GM19468 (cell line): ENCODE measurements around the gene LRRC74B.

Experiments used
- ATAC-seq: cut with Tn5 transposase; IDR thresholded peaks from one replicate; pipeline ENCODE4 v1.9.1; 2021; ENCODE audit warnings: mild to moderate bottlenecking, moderate library complexity, moderate number of reproducible peaks; ENCODE audit not compliant: unreplicated experiment; ENCODE audit errors: extremely low read depth

LRRC74B gene

DNA sequence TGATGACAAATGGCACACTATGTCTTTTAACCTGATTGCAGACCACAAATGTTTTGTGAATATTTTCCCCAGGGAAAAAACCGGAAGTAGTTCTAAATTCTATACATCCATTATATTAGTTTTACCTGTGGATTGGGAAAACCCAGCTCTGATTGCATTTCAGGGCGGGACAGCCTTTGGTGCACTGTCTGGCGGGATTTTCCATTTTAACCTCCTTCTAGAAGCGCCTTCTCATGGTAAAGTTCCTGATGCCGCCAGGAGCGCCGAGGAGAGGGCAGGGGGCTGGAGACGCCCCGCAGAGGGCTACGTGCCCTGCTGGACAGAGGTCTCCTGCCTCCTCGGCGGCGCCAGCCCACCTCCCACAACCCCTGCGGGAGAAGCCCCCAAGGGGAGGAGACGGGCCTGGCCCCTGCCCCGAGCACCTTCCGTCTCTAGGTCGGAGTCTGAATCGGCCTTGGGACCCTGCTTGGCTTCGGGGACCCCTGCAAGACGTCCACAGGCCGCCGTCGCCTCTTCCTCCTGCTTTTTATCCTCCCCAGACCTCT, 32.0 kb upstream of the LRRC74B start:
- no peak for ATAC-seq

DNA sequence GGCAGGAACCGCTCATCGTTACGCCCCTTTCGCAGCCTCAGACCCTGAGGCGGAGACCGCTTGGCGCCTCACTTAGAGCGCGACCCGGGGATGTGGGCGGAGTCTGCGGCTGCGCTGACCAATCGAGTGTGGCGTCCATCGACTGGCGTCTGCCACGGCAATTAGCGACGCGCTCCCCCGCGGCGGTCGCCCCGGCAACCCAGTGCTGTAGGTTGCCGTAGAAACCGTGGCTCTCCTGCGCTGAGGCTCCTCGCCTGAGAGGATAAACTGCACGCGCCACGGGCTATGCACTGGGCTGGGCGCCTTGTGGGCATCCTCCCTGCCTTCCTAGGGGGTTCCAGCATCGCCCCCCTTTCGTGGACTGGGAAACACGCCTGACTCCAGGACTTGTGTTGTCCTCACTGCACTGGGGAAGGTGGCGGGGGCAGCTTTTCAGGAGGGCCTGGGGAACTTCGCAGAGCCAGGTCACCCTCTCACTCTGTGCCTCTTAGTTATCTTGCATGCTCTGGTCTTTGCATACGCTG, 31.5 kb upstream of the LRRC74B start:
- ATAC-seq = peak; percentile 64

DNA sequence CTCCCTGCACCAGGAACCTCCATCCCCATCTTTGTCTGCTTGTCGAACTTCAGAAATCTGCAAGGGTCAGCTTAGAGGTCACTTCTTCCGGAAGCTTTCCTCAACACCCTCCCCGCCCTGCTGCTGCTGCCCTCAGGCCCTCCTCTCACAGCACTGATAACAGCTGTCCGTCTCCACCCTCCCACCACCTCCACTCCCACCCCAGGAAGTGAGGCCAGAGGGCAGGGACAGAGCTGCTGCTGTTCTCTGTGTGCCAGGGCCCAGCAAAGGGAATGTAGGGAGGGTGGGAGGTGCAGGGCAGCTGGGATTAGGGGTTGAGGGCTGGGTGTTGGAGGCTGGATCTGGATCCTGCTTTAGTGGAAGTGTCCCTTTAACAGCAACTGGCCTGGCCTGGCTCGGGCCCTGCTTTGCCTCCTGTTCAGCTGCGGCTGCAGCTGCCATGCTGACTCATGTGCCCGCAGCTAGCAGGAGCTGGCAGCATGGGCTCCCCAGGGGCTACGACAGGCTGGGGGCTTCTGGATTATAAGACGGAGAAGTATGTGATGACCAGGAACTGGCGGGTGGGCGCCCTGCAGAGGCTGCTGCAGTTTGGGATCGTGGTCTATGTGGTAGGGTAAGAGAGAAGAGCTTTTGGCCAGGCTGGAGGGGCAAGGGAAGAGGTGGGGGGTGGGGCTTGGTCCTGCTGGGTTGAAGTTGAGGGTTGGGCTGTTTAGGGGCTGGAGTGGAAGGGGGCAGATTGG, 30.9 kb upstream of the LRRC74B start, which contains the start of gene P2RX6:
Gene P2RX6 (plus strand): TSS at position 440 of the 740 bp plus-strand sequence. CDS start 10 bp downstream, at position 450.
- no peak for ATAC-seq

DNA sequence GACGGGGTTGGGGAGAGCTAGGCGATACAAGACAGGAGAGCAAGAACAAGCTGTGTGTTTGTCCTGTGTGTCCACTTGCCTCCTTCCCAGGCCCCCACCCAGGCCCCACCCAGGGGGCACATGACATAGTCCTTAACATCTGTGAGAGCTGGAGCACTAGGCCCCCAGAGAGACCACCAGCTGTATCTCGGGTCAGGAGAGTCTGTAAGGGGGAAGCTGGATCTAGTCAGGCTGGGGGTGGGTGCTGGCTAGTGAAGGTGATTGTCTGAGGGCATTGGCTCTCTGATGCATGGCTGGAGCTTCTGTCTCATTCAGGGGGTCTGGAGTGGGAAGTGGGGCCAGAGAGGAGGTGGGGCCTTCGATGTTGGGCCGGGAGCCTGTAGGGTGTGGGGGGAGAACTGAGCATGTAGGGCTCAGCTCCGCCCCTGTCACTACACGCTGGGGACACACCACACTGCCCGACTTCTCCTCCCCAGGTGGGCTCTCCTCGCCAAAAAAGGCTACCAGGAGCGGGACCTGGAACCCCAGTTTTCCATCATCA, 30.2 kb upstream of the LRRC74B start:
- ATAC-seq = no peak

DNA sequence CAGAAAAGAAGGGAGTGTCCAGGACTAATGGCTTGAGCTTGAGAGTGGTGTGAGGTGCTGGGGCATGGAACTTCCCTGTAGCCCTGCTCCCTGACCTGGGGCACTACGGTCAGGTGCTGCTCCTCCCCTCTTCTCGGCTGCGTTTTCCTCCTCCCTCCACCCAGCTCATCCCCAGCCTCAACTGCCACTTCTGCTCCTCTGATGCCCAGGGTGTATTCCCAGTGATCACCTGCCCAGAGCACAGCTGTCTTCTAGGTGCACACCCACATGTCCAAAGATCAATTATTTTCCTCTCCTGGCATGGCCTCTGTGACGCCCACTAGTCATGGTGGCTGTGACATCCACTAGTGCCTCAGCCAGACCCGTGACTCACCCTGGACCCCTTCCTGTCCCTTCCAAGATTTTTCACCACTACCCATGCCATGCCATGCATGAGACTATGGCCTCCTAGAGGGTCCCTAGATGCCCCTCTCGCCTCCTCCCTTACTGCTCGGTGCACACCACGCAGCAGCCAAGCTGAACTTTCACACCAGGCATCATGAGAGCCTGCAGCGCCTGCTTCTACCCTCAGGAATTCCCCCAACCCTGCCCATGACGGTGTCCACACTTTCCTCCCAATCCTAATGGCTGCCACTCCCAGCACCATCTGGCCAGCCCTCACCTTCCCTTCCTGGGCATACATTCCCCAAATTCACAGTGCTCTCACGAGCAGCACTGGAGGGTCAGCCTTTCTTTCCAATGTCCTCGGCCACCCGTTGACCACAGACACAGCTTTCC, 28.9 kb upstream of the LRRC74B start:
- no peak for ATAC-seq

DNA sequence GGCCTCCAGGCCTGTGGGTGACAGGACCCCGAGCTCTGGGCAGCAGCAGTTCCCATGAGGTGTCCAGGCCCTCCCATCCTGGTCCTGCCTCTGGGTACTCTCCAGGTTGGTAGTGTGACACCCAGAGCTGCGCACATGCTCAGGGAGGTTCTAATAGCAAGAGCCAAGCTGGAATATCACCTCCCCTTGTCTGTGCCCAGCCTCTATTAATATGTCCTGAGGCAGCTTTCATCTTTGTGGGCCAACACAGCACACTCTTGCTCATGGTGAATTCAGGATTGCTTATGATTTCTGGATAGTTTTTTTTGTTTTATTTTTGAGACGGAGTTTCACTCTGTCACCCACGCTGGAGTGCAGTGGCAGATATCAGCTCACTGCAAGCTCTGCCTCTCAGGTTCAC, 27.4 kb upstream of the LRRC74B start:
- no peak for ATAC-seq

DNA sequence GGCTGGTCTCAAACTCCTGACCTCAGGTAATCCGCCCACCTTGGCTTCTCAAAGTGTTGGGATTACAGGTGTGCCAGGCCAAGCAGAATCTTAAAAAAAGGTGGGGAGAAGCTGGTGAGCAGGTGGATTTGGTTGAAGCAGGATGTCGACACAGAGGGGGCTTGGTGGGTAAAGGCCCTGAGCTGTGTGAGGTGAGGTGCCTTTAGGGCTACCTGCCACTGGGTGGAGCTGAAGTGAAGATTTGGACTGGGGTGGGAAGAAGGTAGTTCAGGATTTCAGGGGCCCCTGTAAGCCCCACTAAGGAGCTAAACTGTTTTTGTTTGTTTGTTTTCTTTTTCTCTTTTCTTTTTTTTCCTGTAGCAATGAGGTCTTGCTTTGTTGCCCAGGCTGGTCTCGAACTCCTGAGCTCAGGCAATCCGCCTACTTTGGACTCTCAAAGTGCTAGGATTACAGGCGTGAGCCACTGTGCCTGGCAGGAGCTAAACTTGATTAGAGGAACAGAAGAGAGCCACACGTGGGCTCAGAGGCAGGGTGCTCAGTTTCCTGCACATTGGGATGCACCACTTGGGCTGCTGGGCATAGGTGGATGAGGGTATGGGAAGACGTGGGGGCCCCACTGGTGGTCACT, 24.8 kb upstream of the LRRC74B start:
- ATAC-seq = no peak

DNA sequence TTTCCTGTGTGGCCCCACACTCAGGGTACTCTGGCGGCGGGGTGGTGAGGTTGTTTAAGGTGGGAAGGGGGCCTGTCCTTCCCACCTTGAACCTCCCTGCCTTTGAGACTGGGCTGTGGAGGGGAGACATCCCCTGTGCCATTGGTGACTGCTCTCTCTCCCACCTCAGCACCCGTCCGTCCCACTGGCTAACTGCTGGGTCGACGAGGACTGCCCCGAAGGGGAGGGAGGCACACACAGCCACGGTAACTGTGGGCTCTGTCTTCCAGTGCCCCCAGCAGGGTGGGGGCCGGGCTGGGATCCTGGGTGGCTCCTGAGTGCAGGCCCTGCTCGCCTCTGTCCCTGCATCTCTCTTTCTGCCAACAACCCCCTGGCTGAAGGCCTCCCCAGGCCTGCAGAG, 23.2 kb upstream of the LRRC74B start:
- no peak for ATAC-seq

DNA sequence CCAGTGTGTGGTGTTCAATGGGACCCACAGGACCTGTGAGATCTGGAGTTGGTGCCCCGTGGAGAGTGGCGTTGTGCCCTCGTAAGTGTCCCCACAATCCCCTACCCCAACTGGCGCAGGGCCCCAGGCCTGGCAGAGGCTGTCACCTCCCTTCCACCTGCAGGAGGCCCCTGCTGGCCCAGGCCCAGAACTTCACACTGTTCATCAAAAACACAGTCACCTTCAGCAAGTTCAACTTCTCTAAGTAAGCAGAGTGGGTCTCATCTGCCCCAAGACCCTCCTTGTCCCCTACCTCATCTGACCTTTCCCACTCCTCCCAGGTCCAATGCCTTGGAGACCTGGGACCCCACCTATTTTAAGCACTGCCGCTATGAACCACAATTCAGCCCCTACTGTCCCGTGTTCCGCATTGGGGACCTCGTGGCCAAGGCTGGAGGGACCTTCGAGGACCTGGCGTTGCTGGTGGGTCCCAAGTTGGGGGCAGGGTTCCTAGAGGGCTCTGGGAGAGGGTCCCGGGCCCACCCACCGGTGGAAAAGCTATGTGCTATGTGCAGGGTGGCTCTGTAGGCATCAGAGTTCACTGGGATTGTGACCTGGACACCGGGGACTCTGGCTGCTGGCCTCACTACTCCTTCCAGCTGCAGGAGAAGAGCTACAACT, 22.7 kb upstream of the LRRC74B start:
- no peak for ATAC-seq

DNA sequence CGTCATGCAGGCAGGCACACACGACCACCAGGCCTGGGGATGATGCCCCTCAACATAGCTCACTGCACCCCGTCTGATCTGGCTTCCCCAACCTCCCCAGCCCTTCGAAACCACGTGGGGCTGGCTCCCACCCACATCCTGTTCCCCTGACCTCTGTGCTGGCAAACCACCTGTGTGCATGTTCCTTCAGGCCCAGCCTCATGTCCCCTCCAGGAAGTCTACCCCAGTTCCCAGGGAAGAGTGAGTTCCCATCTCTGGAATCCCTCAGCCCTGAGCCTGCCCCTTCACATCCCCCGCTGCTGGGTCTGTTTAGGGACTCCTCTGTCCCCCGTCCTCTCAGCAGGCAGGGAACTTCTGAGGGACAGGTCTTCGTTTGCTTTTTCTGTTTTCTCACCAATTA, 20.5 kb upstream of the LRRC74B start:
- ATAC-seq = no peak

DNA sequence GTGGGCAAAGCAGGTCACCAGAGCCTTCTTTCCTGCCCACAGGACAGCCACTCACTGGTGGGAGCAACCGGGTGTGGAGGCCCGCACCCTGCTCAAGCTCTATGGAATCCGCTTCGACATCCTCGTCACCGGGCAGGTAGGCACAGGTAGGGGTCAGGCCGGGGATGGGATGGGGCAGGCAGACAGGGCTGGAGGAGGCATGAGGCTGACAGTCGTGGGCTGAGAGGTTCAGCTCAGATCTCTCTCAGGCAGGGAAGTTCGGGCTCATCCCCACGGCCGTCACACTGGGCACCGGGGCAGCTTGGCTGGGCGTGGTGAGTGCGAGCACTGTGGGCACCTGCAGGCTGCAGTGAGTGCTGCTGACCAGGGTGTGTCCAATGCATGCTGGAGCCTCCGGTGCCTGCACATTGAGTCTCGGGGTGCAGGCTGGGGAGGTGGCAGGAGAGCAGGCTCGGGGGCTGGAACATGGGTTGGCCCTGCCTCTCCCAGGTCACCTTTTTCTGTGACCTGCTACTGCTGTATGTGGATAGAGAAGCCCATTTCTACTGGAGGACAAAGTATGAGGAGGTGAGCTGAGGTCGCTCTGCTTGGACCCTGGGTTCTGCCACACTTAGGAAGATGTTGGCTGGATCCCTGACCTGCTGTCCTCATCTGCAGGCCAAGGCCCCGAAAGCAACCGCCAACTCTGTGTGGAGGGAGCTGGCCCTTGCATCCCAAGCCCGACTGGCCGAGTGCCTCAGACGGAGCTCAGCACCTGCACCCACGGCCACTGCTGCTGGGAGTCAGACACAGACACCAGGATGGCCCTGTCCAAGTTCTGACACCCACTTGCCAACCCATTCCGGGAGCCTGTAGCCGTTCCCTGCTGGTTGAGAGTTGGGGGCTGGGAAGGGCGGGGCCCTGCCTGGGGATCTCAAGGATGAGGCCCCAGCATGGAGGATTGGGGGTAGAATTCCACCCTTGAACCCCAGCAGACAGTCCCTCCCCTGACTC, 19.7 kb upstream of the LRRC74B start:
- no peak for ATAC-seq

DNA sequence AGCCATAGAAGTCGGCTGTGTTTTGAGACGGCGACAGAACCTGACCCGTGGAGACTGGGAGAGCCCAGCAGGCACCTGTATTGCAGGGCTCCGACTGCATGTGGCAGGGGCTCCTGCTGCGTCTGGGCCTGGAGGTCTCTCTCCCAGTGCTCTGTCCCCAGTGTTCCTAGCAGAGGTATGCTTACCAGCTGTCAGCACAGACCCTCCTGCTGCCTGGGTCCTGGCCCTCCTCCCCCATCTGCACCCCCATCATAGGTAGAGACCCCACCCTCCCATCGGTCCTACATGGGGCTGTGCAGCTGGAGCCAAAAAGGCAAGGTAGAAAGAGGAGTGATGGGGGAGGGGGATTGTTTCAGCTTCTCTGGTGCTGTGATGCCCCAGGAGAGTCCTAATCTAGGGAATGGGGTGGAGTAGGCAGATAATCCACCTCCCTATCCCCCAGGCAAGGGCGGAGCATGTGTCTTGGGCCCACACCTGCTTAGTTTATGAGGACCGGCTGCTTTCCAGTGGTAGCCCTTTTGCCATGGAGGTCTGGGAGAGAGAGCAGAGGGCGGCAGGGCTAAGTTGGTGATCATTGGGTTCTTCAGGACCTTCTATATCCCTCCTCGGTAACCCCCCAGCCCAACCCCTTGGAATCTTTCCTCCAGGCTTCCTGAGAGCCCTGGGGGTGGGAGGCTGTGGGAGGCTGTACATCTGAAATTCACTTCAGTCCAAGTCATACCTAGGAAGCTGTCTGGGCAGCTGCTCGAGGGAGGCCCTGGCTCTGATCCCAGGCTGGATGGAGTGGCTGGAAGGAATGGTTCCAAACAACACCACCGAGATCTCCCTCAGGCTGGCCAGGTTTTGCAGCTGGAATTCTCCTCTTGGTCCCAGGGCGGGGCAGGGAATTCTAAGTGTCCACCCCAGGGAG, 18.7 kb upstream of the LRRC74B start:
- no peak for ATAC-seq

DNA sequence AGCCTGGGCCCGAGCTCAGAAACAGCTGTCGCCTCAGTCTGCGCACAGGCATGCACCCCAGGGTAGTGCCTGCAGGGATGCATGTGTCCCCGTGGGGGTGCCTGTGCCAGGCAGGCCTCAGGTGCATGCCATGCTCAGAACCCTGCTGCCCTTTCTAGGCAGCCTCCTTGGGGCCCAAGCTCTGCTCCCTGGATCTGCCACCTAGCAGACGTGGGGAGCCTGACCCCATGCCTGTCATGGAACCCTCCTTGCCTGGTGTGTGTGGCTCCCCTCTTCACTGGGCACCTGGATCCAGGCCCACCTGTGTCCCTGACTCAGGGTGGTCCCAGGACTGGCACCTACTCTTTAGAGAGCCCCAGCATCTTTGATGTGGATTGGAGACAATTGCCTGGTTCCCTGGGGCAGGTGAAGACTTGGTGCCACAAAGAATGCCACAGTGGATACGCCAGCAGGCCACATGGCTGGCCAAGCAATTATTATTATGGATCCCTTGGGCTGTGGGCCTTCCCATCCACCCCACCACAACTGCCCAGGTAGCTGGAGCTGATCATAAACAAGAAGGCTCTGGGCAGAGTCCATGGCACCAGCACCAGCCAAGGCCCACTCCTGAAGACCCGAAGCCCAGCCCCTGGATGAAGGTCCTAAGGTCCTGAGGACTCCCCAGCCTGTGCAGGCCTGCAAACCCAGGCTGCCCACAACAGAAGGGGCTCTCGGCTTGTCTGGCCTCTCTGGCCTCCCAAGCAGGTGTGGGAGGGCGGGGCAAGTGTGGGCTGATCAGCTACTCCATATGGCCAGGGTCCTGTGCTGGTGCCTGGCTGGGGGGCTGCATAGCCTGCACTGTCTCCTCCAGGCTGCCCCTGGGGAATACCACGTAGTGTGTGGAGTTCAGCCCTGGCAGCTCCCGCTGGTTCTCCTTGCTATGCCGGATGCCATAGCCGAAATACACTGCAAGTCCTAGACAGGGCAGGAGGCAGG, 17.2 kb upstream of the LRRC74B start:
- ATAC-seq = no peak

DNA sequence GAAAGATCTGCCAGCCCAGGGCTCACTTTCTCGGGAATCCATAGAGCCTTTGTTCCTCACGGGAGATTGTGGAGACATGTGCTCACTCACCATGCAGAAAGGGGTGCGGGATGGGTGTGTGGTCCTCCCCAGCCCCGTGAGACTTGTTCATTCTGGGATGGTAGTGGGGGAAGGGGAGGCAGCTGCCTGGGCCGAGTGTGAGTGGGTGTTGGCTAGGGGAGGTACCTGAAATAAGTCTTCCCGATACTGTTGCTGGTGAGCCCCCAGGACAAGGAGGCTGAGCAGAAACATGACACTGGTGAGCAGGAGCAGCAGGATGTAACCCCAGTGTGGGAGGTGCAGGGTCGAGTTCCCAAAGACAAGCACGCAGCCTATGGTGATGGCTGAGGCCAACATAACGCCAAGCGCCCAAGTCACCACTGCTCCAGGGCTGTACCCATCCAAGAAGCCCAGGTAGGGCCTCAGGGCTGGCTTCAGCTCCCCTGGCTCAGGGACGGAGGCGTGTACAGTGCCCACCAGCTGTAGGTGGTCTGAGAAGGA, 16.2 kb upstream of the LRRC74B start:
- no peak for ATAC-seq

DNA sequence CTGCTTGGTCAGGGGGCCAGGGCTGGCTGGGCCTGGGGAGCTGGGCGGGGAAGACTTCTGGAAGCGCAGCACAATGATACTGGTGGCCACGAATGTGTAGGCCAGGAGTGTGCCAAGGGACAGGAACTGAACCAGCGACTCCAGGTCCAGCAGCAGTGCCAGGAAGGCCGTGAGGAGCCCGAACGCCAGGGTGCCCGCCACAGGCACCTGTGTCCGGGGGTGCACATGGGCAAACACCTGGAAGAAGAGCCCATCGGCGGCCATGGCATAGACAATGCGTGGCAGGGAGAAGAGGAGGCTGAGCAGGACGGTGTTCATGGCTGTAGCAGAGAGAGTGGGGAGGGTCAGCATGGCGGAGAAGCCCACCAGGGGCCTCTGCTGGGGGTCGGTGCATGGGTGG, 15.7 kb upstream of the LRRC74B start:
- no peak for ATAC-seq
